ENCODE data around the gene ADGRG2.
A peak's percentile ranks its signal among the peaks of the same experiment; 100 is the strongest.

Gene ADGRG2

DNA sequence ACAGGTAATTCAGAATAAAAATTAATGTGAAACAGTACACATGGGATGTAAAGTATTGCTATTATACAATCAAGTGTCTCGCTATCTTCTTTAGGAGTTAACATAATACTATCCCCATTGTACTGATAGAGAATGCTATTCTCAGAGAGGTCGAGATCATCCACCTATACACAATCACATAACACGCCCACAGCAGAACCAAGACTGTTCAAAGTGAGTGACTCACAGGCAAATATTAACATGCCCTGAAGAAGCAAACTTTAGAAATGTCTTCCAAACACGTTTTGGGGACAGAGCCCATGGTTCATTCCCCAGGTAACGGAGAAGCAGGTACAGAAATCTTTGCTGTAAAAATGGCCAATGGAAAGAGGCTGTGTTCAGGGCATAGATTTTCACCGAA lies 88.2 kb downstream of the ADGRG2 start:
- Histone ChIP-seq H2BK120ac (ENCODE audit: low read depth, low read length) (no peak overlapping the region), H2AK5ac (ENCODE audit: low read length) (no peak overlapping the region), H4K5ac (ENCODE audit: low read length) (no peak overlapping the region), H3K23ac (ENCODE audit: low read length) (no peak overlapping the region), H2BK15ac (replicated peaks; ENCODE audit: low read depth) (no peak overlapping the region), H4K8ac (ENCODE audit: low read depth, low read length) (no peak overlapping the region), H3K27ac (ENCODE audit: low read depth, low read length) (no peak overlapping the region), H3K56ac (ENCODE audit: low read length) (no peak overlapping the region), H2BK5ac (ENCODE audit: low read length) (no peak overlapping the region), H3K4ac (ENCODE audit: low read depth, low read length) (no peak overlapping the region), H3K4me2 (ENCODE audit: low read length) (no peak overlapping the region), H3K36me3 (ENCODE audit: control insufficient read depth, insufficient read depth, low read length) (no peaks in the 10 kb centered on the region), H3K9ac (ENCODE audit: low read length) (no peak overlapping the region), H3K79me1 (ENCODE audit: low read length) (no peaks in the 10 kb centered on the region), H3K18ac (ENCODE audit: low read length) (no peak overlapping the region), H3K4me3 (ENCODE audit: low read length) (no peak overlapping the region), H3K79me2 (ENCODE audit: control insufficient read depth, insufficient read depth, low read length) (no peaks in the 10 kb centered on the region), H3K4me1 (ENCODE audit: control insufficient read depth, low read depth, low read length) (no peaks in the 10 kb centered on the region), H3K27me3 (ENCODE audit: insufficient read depth, low read length, poor library complexity) (no peaks in the 10 kb centered on the region)
- WGBS (ENCODE audit: extremely low coverage, insufficient coverage, low lambda C conversion rate): no CpG with 5 or more reads among the region's 6 CpGs
- no peak for DNase-seq

DNA sequence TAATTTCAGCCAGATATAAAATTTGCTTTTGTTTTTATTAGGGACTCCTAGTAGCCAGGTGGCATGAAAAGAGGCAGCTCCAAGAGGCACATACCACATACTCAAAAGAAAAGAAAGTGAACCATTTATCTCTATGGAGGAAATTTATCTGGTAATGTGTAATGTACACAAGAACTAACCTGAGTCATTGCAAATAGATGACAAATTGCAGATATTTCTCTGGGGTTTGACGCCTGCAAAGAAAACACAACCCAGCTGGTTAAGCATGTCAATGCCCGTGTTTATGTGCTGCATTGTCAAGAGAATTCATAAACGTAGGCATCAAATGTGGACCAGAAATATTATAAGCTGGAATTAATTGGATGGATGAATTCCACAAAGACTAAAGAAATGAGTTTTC lies 91.5 kb downstream of the ADGRG2 start:
- Histone ChIP-seq H3K79me2 (ENCODE audit: control insufficient read depth, insufficient read depth, low read length) (no peaks in the 10 kb centered on the region), H3K56ac (ENCODE audit: low read length) (no peak overlapping the region), H3K9ac (ENCODE audit: low read length) (no peak overlapping the region), H3K79me1 (ENCODE audit: low read length) (no peaks in the 10 kb centered on the region), H3K4me3 (ENCODE audit: low read length) (no peak overlapping the region), H2BK15ac (replicated peaks; ENCODE audit: low read depth) (no peak overlapping the region), H2BK120ac (ENCODE audit: low read depth, low read length) (no peak overlapping the region), H3K4ac (ENCODE audit: low read depth, low read length) (no peak overlapping the region), H4K5ac (ENCODE audit: low read length) (no peak overlapping the region), H3K36me3 (ENCODE audit: control insufficient read depth, insufficient read depth, low read length) (no peaks in the 10 kb centered on the region), H2AK5ac (ENCODE audit: low read length) (no peak overlapping the region), H4K8ac (ENCODE audit: low read depth, low read length) (no peak overlapping the region), H3K27ac (ENCODE audit: low read depth, low read length) (no peak overlapping the region), H3K4me1 (ENCODE audit: control insufficient read depth, low read depth, low read length) (no peaks in the 10 kb centered on the region), H3K18ac (ENCODE audit: low read length) (no peak overlapping the region), H3K23ac (ENCODE audit: low read length) (no peak overlapping the region), H3K27me3 (ENCODE audit: insufficient read depth, low read length, poor library complexity) (no peaks in the 10 kb centered on the region), H3K4me2 (ENCODE audit: low read length) (no peak overlapping the region), H2BK5ac (ENCODE audit: low read length) (no peak overlapping the region)
- no peak for DNase-seq
- WGBS (ENCODE audit: extremely low coverage, insufficient coverage, low lambda C conversion rate): no CpG with 5 or more reads among the region's 3 CpGs

DNA sequence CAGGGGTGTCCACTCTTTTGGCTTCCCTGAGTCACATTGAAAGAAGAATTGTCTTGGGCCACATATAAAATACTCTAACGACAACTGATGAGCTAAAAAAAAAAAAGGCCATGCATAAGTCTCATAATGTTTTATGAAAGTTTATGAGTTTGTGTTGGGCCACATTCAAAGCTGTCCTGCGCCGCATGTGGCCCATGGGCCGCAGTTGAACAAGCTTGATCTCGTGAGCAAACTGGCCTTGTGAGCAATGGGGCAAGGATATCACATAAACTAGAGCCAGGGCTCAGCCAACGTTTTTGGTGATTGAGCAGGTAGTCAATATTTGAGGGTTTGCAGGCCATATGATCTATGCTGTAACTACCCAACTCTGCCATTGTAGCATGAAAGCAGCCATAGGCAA lies 93.7 kb downstream of the ADGRG2 start:
- H2BK5ac ChIP-seq (ENCODE audit: low read length): no peak overlapping the region
- no peaks in the 10 kb centered on the region for H3K4me1 ChIP-seq (ENCODE audit: control insufficient read depth, low read depth, low read length)
- H3K79me2 ChIP-seq (ENCODE audit: control insufficient read depth, insufficient read depth, low read length): no peaks in the 10 kb centered on the region
- no peak overlapping the region for H3K56ac ChIP-seq (ENCODE audit: low read length)
- H3K9ac ChIP-seq (ENCODE audit: low read length): no peak overlapping the region
- H2AK5ac ChIP-seq (ENCODE audit: low read length): no peak overlapping the region
- no peaks in the 10 kb centered on the region for H3K79me1 ChIP-seq (ENCODE audit: low read length)
- H3K4me3 ChIP-seq (ENCODE audit: low read length): no peak overlapping the region
- no peak overlapping the region for H3K4ac ChIP-seq (ENCODE audit: low read depth, low read length)
- H3K27me3 ChIP-seq (ENCODE audit: insufficient read depth, low read length, poor library complexity): no peaks in the 10 kb centered on the region
- H4K8ac ChIP-seq (ENCODE audit: low read depth, low read length): no peak overlapping the region
- H2BK15ac ChIP-seq (replicated peaks; ENCODE audit: low read depth): no peak overlapping the region
- H3K36me3 ChIP-seq (ENCODE audit: control insufficient read depth, insufficient read depth, low read length): no peaks in the 10 kb centered on the region
- H4K5ac ChIP-seq (ENCODE audit: low read length): no peak overlapping the region
- no peak overlapping the region for H2BK120ac ChIP-seq (ENCODE audit: low read depth, low read length)
- H3K27ac ChIP-seq (ENCODE audit: low read depth, low read length): no peak overlapping the region
- DNase-seq: no peak
- no peak overlapping the region for H3K4me2 ChIP-seq (ENCODE audit: low read length)
- H3K23ac ChIP-seq (ENCODE audit: low read length): no peak overlapping the region
- no peak overlapping the region for H3K18ac ChIP-seq (ENCODE audit: low read length)
- WGBS (ENCODE audit: extremely low coverage, insufficient coverage, low lambda C conversion rate): no CpG with 5 or more reads among the region's 6 CpGs

DNA sequence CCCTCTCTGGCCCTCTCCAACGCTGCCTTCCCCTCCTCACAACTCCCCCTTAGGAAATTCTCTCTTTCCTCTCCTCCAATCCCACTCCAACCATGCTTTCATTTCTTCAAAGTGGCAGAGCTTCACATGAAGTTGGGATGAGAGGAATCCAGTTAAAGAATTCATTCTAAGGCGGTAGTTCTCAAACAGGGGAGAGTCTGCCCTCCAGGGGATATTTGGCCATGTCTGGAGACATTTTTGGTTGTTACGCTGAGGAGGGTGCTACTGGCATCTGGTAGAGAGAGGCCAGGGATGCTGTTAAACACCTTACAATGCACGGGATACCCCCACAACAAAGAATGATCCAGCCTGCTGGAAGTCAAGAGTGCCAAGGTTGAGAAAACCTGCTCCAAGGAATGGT lies 97.9 kb downstream of the ADGRG2 start:
- Histone ChIP-seq H3K23ac (ENCODE audit: low read length) (no peak overlapping the region), H3K18ac (ENCODE audit: low read length) (no peak overlapping the region), H2BK120ac (ENCODE audit: low read depth, low read length) (no peak overlapping the region), H3K4me3 (ENCODE audit: low read length) (no peak overlapping the region), H4K5ac (ENCODE audit: low read length) (no peak overlapping the region), H3K4me1 (ENCODE audit: control insufficient read depth, low read depth, low read length) (no peaks in the 10 kb centered on the region), H2BK5ac (ENCODE audit: low read length) (no peak overlapping the region), H3K79me1 (ENCODE audit: low read length) (no peaks in the 10 kb centered on the region), H3K4ac (ENCODE audit: low read depth, low read length) (no peak overlapping the region), H3K36me3 (ENCODE audit: control insufficient read depth, insufficient read depth, low read length) (no peaks in the 10 kb centered on the region), H2AK5ac (ENCODE audit: low read length) (no peak overlapping the region), H3K9ac (ENCODE audit: low read length) (no peak overlapping the region), H3K56ac (ENCODE audit: low read length) (no peak overlapping the region), H3K79me2 (ENCODE audit: control insufficient read depth, insufficient read depth, low read length) (no peaks in the 10 kb centered on the region), H4K8ac (ENCODE audit: low read depth, low read length) (no peak overlapping the region), H3K4me2 (ENCODE audit: low read length) (no peak overlapping the region), H3K27me3 (ENCODE audit: insufficient read depth, low read length, poor library complexity) (no peaks in the 10 kb centered on the region), H3K27ac (ENCODE audit: low read depth, low read length) (no peak overlapping the region), H2BK15ac (replicated peaks; ENCODE audit: low read depth) (no peak overlapping the region)
- no peak for DNase-seq
- no CpG with 5 or more reads among the region's 4 CpGs for WGBS (ENCODE audit: extremely low coverage, insufficient coverage, low lambda C conversion rate)

DNA sequence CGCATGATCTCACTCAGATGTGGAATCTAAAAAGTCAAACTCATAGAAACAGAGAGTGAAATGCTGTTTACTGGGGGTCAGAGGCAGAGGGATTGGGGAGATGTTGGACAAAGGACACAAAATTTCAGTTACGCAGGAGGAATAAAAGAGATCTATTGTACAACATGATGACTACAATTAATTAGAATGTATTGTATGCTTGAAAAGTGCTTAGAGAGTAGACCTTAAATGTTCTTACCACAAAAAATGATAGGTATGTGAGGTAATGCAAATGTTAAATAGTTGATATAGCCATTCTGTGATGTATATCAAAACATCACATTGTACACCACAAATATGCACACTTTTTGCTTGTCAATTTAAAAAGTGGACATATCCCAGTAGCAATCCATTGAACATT lies 102.3 kb downstream of the ADGRG2 start:
- Histone ChIP-seq H3K36me3 (ENCODE audit: control insufficient read depth, insufficient read depth, low read length) (no peaks in the 10 kb centered on the region), H2BK120ac (ENCODE audit: low read depth, low read length) (no peak overlapping the region), H3K79me1 (ENCODE audit: low read length) (no peaks in the 10 kb centered on the region), H3K4me3 (ENCODE audit: low read length) (no peak overlapping the region), H3K18ac (ENCODE audit: low read length) (no peak overlapping the region), H4K8ac (ENCODE audit: low read depth, low read length) (no peak overlapping the region), H3K23ac (ENCODE audit: low read length) (no peak overlapping the region), H2BK15ac (replicated peaks; ENCODE audit: low read depth) (no peak overlapping the region), H3K4me2 (ENCODE audit: low read length) (no peak overlapping the region), H3K9ac (ENCODE audit: low read length) (no peak overlapping the region), H3K4me1 (ENCODE audit: control insufficient read depth, low read depth, low read length) (no peaks in the 10 kb centered on the region), H3K4ac (ENCODE audit: low read depth, low read length) (no peak overlapping the region), H3K27me3 (ENCODE audit: insufficient read depth, low read length, poor library complexity) (no peaks in the 10 kb centered on the region), H2AK5ac (ENCODE audit: low read length) (no peak overlapping the region), H2BK5ac (ENCODE audit: low read length) (no peak overlapping the region), H3K27ac (ENCODE audit: low read depth, low read length) (no peak overlapping the region), H4K5ac (ENCODE audit: low read length) (no peak overlapping the region), H3K79me2 (ENCODE audit: control insufficient read depth, insufficient read depth, low read length) (no peaks in the 10 kb centered on the region), H3K56ac (ENCODE audit: low read length) (no peak overlapping the region)
- DNase-seq: no peak
- no CpG with 5 or more reads among the region's 2 CpGs for whole genome bisulfite sequencing (ENCODE audit: extremely low coverage, insufficient coverage, low lambda C conversion rate)

DNA sequence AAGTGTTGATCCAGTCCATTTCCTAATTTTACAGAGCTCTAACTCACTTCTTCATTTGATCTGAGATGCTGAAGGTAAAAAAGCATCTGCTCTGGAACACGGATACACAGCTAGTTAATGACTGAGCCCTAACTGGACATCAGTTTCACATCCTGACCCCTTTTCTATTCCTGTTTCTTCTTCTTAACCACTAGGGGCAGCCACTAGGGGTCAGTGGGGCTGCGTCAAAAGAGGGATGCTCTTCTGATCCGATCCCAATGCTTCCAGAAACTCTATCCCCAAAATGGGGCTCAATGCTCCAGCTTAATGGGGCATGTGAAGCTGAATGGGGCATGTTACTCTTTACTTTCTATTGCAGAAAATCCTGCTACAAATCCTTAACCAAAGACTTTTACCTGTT lies 105.0 kb downstream of the ADGRG2 start:
- whole genome bisulfite sequencing (ENCODE audit: extremely low coverage, insufficient coverage, low lambda C conversion rate): no CpG with 5 or more reads among the region's 3 CpGs
- Histone ChIP-seq H3K27ac (ENCODE audit: low read depth, low read length) (no peak overlapping the region), H3K4ac (ENCODE audit: low read depth, low read length) (no peak overlapping the region), H3K79me2 (ENCODE audit: control insufficient read depth, insufficient read depth, low read length) (no peaks in the 10 kb centered on the region), H3K9ac (ENCODE audit: low read length) (no peak overlapping the region), H4K5ac (ENCODE audit: low read length) (no peak overlapping the region), H3K4me1 (ENCODE audit: control insufficient read depth, low read depth, low read length) (no peaks in the 10 kb centered on the region), H3K4me2 (ENCODE audit: low read length) (no peak overlapping the region), H3K18ac (ENCODE audit: low read length) (no peak overlapping the region), H4K8ac (ENCODE audit: low read depth, low read length) (no peak overlapping the region), H2BK15ac (replicated peaks; ENCODE audit: low read depth) (no peak overlapping the region), H3K27me3 (ENCODE audit: insufficient read depth, low read length, poor library complexity) (no peaks in the 10 kb centered on the region), H3K4me3 (ENCODE audit: low read length) (no peak overlapping the region), H3K79me1 (ENCODE audit: low read length) (no peaks in the 10 kb centered on the region), H3K36me3 (ENCODE audit: control insufficient read depth, insufficient read depth, low read length) (no peaks in the 10 kb centered on the region), H3K56ac (ENCODE audit: low read length) (no peak overlapping the region), H3K23ac (ENCODE audit: low read length) (no peak overlapping the region), H2BK5ac (ENCODE audit: low read length) (no peak overlapping the region), H2BK120ac (ENCODE audit: low read depth, low read length) (no peak overlapping the region), H2AK5ac (ENCODE audit: low read length) (no peak overlapping the region)
- peak; percentile 56 for DNase-seq
